Breast epithelium (tissue), 3 donors: Measurements from ENCODE around the gene XPC.

Experiments
- CTCF ChIP-seq, 3 donors: fragments of 450-650 bp; IDR thresholded peaks; one replicate each; pipeline ENCODE4 v1.5.1; 2016 to 2017; ENCODE audit warnings: antibody characterized with exemption in 3 of 3, mild to moderate bottlenecking in 3 of 3, moderate library complexity in 3 of 3
- POLR2A ChIP-seq: fragments of 450-650 bp; IDR thresholded peaks from one replicate; pipeline ENCODE4 v1.6.1; 2016; ENCODE audit warnings: antibody characterized with exemption, mild to moderate bottlenecking, moderate library complexity
- POLR2AphosphoS5 ChIP-seq, 3 donors: sonication (generic); formaldehyde crosslinking; IDR thresholded peaks; one replicate each; pipeline ENCODE4 v1.6.1; 2017; ENCODE audit warnings: antibody characterized with exemption in 3 of 3

- TF ChIP-seq CTCF (IDR thresholded peaks at IDR 0.05) (no peak), POLR2A (no peak), POLR2AphosphoS5 (IDR thresholded peaks at IDR 0.05) (no peak)
Observed at GRCh38 chr3:14194865-14195264, 16.5 kb upstream of the XPC start.
